DMS79 treated with DMSO at 0.1 percent for 48 hours (cell line): ENCODE results near the gene TRIO.
"Not testable (repeated sequence)": the region's sequence is repeated elsewhere in the genome, so short reads cannot be mapped to it uniquely, and the experiment has no call there.

Experiments used
- DNase-seq: peaks from one replicate; lab custom pipeline; 2025; lab: John Stamatoyannopoulos, UW

TRIO gene

DNA sequence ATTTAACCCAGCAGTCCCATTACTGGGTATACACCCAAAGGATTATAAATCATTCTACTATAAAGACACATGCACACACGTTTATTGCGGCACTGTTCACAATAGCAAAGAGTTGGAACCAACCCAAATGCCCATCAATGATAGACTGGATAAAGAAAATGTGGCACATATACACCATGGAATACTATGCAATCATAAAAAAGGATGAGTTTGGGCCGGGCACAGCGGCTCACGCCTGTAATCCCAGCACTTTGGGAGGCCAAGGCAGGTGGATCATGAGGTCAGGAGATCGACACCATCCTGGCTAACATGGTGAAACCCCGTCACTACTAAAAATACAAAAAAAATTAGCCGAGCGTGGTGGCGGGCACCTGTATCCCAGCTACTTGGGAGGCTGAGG lies 249.4 kb downstream of the TRIO start:
- not testable (repeated sequence) for DNase-seq

DNA sequence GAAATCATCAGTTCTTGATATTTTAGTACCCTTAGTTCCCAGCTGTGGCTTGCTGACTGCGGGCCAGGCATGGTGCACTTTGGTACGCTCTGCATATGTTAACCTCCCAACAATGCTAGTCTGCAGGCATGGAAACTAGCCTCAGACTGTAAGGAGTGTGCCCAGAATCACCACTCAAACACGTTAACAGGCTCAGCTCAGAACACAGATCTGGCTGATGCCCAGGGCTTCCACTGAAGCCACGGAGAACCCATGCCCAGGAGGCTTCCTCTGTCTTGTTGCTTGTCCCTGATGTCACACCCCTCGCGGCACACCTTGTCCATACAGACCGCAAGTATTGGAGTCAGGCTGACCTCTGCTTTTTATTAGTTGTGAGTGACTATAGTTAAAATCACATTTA lies 251.2 kb downstream of the TRIO start:
- DNase-seq = no peak

DNA sequence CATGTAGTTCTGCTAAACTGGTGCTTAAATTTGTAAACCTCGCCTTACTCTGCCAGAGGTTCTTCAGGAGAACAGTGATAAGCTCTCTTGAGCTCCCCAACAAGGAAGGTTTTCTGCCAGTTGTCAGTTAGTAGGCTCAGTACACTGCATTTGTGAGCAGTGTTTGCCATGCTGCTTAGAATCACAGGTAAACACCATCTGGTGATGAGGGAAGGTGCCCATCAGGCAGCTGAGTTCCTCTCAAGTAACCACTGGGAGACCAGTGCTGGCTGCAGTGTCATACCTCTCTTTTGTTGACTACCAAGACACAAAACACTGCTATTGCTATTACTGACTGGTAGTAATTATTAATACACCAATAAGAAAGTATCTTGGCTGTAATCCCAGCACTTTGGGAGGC lies 252.3 kb downstream of the TRIO start:
- no peak for DNase-seq

DNA sequence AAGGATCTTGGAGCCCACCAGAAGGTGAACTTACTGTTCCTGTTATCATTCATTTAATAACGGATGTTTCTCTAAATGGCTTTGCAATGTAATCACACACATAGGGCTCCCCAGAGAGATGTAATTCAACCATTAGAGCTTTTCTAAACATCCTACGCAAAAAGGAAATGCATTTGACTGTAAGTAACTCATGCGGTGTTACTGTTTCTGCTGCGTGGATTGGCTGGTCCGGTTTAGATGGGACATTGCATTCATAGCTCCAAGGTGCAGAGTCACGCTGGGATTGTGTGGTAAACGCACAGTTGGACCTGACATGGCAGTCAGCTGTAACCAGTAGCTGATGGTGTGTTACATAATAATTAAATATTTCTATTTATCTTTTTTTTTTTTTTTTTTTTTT lies 252.9 kb downstream of the TRIO start:
- no peak for DNase-seq

DNA sequence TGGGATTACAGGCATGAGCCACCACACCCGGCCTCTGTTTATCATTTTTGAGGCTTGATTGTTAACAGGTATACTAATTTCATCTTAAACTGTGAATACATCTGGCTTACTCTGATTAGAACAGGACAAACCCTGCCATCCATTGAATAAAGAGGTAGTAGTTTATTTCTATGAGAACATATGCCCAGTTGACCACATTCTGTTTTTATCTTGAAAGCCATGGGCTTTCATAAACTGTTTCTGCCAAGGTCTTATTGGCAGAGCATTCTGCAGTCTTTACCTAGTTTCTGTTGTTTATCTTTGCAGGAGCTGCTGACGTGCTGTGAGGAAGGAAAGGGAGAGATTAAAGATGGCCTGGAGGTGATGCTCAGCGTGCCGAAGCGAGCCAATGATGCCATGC lies 253.6 kb downstream of the TRIO start:
- DNase-seq = no peak

DNA sequence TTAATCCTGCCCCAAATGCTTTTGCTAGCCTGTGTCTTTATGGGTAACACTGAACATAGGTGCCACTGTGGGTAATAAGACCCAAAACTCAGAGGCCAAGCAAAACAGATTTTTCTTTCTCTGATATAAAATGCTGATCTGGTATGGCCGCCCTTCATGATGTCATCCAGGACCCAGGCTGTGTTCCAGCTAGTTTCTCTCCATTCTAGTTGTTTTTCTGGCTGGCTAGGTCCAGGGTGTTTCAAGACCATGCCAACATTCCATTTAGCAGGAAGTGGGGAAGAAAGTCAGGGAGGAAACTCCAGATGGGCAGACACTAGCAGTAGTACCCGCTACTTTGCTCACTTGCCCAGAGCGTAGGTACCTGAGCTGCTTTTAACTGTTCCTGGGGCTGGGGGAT lies 254.6 kb downstream of the TRIO start:
- no peak for DNase-seq

DNA sequence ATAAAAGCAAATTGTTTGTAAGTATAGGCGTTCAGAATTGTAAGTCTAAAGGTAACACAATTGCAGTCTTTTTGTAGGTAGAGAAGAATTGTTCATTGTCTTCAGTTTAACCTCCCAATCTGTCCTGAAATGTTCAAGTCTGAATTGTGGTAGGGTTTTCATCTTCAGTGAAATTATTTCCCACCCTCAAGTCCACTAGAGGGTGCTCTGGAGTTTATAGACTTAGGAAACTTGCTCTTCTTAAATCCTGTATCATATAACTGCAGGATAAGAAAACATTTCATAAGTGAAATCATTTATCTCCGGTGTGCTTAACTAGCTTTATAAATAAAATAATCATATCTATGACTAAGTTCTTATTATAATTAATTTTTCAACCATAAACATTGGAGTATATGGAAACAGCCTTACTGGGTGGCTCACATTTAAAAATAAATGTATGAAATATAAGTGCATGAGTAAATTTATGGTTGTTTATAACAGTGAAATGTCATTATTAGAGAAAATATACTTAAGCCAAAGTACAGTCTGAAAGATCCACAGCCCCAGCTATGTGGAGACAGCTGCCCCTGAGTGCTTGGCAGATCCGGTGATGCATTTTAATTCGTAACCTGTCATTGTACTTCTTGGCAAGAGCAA lies 256.0 kb downstream of the TRIO start:
- DNase-seq = peak; percentile 32

DNA sequence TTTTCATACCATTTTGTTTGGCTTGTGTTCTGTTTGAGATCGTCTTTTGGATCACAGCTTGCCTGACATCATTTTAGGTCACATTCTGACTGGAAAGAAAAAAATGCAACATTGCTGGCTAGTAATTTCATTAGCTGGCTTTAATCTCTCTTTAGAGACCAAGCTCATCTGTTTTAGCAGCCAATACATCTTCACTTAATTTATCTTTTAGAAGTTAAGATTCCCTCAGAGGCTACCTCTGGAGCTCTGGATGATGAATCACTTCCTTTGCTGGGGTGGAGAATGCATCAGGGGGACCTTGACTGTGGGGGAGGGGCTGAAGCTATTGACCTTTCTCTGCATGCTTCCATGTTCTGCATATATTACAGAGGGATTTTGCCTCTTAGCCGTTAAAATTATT lies 256.9 kb downstream of the TRIO start:
- DNase-seq = no peak

DNA sequence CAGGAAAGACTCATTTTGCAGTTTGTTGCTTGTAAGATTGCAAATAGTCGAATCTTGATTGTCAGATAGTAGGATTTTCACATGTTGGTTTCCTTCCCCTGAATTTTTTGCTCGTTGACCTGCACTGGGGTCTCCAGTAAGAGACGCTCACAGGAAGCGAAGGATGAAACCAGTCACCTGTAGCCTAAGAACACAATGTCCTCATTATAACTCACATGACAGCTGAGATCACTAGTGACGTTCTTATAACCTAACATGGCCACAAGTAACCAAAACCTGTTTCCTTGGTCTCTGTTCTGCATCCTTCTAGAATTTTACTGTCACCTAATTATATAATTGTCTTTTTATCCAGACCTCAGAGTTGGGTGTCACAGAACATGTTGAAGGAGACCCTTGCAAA lies 257.5 kb downstream of the TRIO start:
- no peak for DNase-seq

DNA sequence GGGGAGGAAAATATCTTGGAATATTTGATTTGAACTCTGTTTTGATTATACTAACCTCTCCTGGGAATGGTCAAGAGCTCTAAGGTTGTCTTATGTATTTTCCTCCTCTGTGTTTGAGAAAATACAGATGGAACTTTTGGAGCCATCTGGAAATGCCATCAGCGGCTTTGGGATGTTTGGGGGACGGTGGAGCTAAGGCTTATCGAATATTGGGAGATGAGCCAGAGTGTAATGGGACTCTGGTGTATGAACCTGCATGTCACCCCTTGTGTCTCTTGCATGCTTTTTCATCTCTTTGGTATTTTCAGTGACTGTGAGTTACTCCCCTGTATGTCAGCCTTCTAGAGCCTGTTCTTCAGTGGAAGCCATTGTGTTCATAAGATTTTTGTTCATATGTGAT lies 258.5 kb downstream of the TRIO start:
- DNase-seq = no peak

DNA sequence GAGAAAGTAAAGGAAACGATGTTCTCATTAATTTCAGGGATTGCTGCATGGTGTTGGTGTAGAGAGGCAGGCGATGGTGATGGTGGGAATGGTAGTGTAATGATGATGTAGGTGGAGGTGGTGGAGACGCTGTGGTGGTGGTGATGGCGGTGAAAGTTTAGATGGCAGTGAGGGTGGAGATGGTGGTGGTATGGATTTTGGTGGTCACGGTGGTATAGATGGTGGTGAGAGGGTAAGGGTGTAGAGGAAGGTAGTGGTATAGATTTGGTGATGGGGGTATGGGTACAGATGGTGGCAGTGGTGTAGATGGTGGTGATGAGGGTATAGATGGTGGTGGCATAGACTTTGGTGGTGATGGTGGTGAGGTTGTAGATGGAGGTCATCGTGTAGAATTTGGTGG lies 259.3 kb downstream of the TRIO start:
- DNase-seq = no peak

DNA sequence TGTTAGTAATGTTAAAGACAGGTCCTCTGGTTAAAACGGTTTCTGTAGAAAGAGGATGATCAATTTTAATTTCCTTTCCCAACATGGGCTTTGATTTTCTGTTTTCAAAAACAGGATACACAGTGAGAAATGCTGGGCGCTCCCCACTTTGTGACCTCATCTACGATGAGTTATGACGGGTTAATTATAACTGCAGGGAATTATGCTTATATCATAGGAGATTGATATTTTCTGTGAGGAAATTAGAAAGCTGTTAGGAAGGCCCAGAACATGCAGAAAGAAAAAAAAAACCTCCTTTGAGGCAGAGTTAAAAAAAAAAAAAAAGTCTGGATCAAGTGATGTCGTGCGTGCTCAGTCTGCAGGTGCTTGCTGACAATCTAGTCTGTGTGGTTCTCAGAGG lies 261.6 kb downstream of the TRIO start:
- DNase-seq = no peak

DNA sequence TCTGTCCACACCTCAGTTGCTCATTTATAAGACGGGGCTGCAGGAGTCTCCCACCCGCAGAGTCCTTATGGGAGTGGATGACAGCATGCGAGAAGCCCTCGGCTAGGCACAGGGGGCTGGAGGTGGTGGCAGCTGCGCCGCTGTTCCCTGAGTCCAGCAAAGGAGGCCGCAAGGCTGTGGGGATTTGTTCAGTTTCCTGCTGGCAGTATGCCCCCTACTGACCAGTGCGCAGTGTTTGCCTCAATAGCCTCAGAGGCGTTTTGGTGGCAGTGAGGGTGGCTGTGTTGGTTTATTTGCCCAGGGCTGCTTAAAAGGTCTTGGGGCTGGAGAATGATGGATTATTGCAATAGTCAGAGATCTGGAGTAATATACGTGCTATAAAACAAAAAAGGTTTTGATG lies 262.1 kb downstream of the TRIO start:
- no peak for DNase-seq

DNA sequence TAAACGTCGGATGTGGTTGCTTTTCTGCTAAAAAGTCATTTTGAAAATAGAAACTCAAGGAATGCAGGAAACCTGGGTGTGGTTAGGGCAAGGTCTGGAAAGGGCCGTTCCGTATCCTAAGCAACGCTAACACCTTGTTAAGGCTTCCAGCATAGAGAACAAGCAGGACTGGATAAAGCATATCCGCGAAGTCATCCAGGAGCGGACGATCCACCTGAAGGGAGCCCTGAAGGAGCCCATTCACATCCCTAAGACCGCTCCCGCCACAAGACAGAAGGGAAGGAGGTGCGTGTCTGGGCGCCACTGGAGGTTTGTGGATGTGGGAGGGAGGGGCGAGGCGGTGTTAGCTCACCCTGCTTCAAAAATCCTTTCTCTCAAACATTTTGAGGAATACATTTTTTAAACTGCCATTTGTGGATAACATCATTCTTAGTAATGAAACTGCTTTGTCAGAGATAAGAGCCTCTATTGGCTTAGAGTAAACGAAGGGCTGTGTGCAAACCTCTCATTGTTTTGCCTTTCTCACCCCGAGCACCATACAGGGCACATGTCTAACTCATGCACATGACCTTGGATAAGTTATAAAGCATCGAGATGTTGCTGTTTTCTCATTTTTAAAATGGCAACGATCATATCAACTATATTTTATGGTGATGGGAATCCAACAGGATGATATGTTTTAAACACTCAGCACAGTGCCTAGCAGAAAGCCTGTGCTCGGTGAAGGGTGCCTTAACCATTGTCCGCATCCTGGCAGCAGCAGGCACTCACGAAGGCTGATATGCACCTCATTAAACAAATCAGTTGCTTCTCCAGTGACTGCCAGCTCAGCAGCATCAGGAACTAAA lies 262.8 kb downstream of the TRIO start:
- no peak for DNase-seq

DNA sequence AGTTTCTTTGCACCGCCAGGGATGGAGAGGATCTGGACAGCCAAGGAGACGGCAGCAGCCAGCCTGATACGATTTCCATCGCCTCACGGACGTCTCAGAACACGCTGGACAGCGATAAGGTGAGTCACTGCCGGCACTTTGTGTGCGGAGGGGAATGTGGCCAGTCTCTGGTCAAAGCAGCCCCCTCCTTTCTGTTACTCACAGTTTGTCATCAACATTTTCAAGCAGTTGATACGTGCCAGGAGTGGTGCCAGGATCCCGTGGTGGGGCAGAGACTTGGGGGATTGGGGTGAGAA lies 263.4 kb downstream of the TRIO start:
- DNase-seq = no peak

DNA sequence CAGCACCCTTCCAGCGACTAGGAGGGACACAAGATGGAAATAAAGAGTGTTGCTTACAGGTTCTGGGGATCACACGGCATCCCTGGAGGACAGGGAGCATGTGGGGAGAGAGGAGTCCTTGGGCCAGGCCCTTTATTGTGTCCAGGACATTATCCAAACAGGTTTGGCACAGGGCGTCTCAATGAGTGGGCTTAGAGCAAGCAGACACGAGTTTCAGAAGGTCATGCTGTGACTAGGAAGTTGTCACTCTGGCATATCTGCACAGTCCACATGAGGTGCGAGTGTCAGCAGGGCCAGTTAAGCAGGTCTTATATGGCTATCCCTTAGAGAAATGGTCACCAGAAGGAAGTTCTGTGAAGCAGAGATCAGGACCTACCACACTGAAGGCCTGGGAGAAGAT lies 263.9 kb downstream of the TRIO start:
- no peak for DNase-seq

DNA sequence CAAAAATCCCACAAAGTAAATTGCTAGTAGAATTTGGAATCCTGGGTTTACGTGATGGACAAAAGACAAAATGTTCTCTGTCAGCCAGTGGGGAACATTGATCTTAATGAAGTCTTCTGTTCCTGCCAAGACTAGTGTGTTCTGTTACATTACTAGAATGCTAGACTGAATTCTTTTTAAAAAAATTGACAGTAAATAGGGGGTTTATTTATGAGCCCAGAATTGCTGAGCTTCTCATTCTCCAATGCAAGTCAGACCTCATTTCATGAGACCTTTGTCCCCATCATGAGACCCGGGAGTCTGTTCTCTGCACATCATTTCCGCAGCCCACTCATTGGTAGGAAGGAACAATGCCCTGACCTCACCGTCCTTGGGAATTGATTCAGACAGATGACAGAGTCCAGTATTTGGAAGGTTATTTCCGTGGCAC lies 264.6 kb downstream of the TRIO start:
- DNase-seq = no peak

DNA sequence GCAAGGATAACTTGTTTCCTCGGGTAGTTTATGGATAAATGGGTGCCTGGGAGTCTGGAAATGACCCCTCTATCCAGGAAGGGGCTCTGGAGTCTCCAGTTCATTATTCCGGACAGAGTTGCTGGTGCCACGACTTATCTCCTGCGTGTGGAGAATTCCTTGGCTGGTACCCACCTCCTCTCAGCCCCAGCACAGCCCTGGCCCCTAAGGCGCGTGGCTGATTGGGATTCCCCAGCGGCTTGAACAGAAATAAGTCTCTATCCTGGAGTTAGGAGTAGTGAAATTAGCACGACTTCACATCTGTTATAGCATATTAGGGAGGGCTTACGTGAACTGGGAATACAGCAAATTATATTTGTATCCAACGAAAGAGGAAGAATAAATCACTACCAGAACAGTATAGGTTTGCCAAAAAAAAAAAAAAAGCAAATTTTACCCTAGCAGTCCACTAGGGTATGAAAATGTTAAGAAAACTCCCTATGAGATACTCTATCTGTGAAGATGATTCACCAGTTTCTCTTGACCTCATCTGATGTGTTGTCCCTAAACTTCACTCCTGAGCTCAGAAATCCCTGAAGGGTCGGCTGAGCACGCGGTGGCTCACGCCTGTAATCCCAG lies 265.9 kb downstream of the TRIO start:
- no peak for DNase-seq

DNA sequence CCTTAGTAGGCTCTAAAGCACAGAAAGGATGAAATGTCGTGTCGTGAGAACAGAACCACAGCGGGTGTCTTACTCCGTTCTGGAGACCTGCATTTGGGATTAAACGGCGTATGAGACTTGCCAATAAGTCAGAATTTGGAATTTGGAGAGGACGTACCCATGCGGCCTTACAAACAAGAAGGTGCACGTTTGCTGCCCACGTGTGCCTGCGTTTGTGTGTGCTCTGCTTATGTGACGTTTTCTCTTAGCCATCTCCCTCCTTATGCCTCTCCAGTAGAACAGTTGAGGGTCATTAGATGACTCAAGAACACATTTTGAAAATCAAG lies 266.9 kb downstream of the TRIO start:
- no peak for DNase-seq

DNA sequence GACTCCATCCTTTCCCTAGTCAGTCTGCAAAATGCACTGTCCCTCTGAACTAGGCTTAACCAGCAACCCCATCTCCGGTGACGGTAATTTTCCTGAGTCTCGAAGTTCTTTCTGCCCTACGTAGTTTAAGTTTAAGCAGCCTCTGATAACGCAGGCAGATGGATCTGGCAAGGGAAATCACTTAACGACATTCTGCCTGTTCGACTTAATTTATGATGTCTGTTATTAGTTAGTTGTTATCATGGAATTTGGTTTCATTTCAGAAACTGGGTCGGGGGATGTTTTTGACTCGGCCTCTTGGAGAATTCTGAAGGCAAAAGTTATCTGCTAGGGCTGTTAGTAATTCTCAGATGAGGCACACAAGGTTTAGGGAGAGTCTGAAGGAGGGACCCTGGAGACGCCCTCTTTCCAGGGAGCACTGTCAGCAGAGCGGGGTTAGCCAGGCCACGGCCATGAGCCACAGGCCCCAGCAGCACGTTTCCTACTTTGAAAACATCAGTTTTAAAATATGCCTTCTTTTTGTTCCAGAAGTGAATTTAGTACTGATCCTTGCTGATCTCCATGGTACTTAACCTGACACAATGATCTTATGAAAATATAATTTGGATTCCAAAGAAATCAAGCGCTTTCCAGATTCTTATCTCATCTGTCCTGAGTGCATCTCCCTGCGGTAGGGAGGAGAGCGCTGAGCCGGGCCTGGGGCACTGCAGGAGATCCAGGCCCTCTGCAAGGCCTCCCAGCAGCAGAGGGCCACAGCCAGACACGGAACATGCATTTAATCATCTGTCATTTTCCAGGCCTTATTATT lies 267.5 kb downstream of the TRIO start:
- no peak for DNase-seq

DNA sequence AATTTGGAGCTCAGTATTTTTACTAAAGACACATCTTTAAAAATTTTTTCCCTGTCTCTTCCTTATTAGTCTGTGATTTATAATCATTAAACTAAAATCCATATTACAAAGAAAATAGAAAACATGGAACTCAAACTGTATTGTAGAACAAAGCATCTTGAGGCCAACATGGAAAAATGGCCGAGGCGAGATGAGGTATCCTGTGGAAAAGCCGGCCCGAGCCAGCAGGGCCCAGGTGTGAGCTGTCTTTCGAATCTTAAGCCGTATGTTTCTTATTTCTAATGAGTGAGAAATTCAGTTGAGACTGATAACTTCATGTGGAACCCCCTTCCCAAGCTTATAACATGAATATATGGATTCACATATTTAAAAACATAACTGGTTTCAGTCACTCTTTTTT lies 268.1 kb downstream of the TRIO start:
- no peak for DNase-seq

DNA sequence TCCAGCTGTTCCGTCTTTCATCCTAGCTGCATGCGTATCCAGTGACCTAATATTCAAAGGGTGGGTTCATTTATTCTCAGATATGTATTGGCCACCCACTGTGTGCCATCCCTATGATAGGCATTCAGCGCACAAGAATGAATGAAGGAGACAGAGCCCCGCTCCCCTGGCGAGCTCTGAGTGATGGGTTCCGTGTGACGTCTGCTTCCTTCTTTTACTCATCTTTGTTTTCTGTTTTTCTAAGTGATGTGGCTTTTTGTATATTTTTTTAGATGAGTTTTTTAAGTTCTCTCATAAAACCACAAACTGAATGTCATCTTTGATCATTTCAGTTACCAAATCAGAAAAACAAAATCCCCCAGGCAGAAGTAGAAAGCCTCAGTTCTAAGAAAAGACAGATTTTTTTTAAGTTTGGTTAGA lies 270.2 kb downstream of the TRIO start:
- no peak for DNase-seq

DNA sequence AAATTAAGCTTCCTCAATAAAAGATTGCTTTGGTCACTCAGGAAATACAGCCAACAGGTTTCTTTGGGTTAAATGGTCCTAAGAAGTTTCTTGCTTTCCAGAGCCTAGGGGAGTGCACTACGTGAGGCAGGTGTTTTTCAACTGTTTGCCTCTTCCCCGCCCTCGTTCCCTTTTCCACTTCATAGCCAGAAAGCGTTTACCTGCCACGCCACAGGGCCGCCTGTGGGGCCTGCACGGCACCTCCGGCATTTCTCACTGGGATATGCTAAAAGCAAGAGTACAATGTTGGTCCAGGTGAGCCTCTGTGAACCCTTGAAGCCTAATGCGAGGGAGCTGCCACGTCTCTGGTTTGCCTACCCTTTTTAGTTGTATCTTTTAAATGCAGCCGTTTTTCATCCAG lies 270.9 kb downstream of the TRIO start:
- no peak for DNase-seq
